Activated CD8-positive, alpha-beta memory T cell treated with anti-CD3 and anti-CD28 coated beads, Interleukin-2, amount 50 U/mL, for 1 hour (primary cell): ENCODE data around the gene SLC6A15.

ENCODE experiments used
- DNase-seq: peaks from one replicate; pipeline ENCODE4 v3.0.0-alpha.2; 2020; ENCODE audit errors: extremely low read depth

The SLC6A15 gene

GRCh38 chr12:84874825-84875139 lies 37.8 kb downstream of the SLC6A15 start:
- DNase-seq: no peak

- no peak for DNase-seq
Observed at GRCh38 chr12:84874125-84874824, 38.3 kb downstream of the SLC6A15 start.

- DNase-seq: no peak
Observed at GRCh38 chr12:84862186-84862585, 50.4 kb downstream of the SLC6A15 start.

GRCh38 chr12:84860718-84861117 lies 51.9 kb downstream of the SLC6A15 start:
- no peak for DNase-seq

GRCh38 chr12:84858796-84859195 lies 53.8 kb downstream of the SLC6A15 start:
- no peak for DNase-seq

- no peak for DNase-seq
Observed at GRCh38 chr12:84857525-84858208, 54.9 kb downstream of the SLC6A15 start.

GRCh38 chr12:84856156-84856900 lies 56.3 kb downstream of the SLC6A15 start:
- DNase-seq: no peak

- no peak for DNase-seq
Observed at GRCh38 chr12:84843593-84844144, 68.9 kb downstream of the SLC6A15 start.

- no peak for DNase-seq
Observed at GRCh38 chr12:84842406-84843013, 70.1 kb downstream of the SLC6A15 start.

- no peak for DNase-seq
Observed at GRCh38 chr12:84841591-84841990, 71.0 kb downstream of the SLC6A15 start.

- no peak for DNase-seq
Observed at GRCh38 chr12:84840356-84840755, 72.2 kb downstream of the SLC6A15 start.

GRCh38 chr12:84826925-84827324 lies 85.7 kb downstream of the SLC6A15 start:
- DNase-seq: no peak

- no peak for DNase-seq
Observed at GRCh38 chr12:84825149-84825548, 87.5 kb downstream of the SLC6A15 start.

GRCh38 chr12:84822525-84822924 lies 90.1 kb downstream of the SLC6A15 start:
- DNase-seq: no peak

GRCh38 chr12:84816916-84817695 lies 95.5 kb downstream of the SLC6A15 start:
- DNase-seq: no peak

- no peak for DNase-seq
Observed at GRCh38 chr12:84814664-84815245, 97.8 kb downstream of the SLC6A15 start.

GRCh38 chr12:84813780-84814663 lies 98.6 kb downstream of the SLC6A15 start:
- no peak for DNase-seq

- no peak for DNase-seq
Observed at GRCh38 chr12:84811291-84811690, 101.3 kb downstream of the SLC6A15 start.

- no peak for DNase-seq
Observed at GRCh38 chr12:84810611-84811010, 102.0 kb downstream of the SLC6A15 start.
